GM19099 (cell line): ENCODE measurements around the gene CTNNA1.

Experiments
- POLR2A ChIP-seq: IDR thresholded peaks from 3 replicates; pipeline ENCODE4 v1.6.1; 2011; ENCODE audit warnings: low read depth; ENCODE audit not compliant: insufficient read length; ENCODE audit errors: extremely low read depth

Gene CTNNA1

GRCh38 chr5:138748630-138749081 lies 4.6 kb upstream of the CTNNA1 start:
- TF ChIP-seq POLR2A, result no peak

- no peak for TF ChIP-seq POLR2A
These were observed 779 bp upstream of the CTNNA1 start for GRCh38 chr5:138752341-138752950.

GRCh38 chr5:138753794-138754698 lies 821 bp downstream of the CTNNA1 start:
- TF ChIP-seq POLR2A, result no peak

- no peak for TF ChIP-seq POLR2A
These were observed 1.5 kb downstream of the CTNNA1 start for GRCh38 chr5:138754699-138755057.

DNA sequence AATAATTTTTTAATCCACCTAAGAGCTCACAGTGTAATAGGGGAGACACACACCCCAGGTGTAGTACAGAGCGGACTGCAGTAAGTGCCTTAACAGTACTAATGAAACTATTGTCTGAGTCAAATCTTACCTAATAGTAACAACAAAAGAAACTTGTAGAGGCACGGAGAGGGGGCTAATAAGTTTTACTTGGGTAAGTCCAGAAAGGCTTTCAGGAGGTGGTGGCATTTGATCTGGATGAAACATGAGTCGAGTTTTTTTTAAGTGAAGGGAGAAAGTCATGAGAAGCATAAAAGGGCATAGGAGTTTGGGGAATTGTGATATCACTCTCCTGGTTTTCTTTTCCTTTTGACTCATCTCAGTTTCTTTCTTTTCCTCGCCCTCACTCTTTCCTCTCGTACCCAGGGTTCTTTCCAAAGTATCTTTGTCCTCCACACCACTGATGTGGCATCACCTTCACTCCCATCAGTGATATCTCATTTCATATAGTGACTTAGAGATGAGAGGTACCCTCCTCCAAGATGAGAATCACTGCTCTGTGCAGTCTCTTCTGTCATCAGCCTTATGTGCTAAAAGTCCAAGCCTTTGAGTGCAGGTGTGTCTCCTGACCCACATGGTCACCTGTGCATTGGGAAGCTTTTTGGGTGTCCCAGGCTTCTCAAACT lies 2.0 kb downstream of the CTNNA1 start:
- no peak for TF ChIP-seq POLR2A

GRCh38 chr5:138757061-138757776 lies 4.0 kb downstream of the CTNNA1 start:
- no peak for TF ChIP-seq POLR2A

GRCh38 chr5:138760448-138761110 lies 7.4 kb downstream of the CTNNA1 start:
- TF ChIP-seq POLR2A, result no peak

- no peak for TF ChIP-seq POLR2A
These were observed 8.9 kb downstream of the CTNNA1 start for GRCh38 chr5:138762110-138762509.

DNA sequence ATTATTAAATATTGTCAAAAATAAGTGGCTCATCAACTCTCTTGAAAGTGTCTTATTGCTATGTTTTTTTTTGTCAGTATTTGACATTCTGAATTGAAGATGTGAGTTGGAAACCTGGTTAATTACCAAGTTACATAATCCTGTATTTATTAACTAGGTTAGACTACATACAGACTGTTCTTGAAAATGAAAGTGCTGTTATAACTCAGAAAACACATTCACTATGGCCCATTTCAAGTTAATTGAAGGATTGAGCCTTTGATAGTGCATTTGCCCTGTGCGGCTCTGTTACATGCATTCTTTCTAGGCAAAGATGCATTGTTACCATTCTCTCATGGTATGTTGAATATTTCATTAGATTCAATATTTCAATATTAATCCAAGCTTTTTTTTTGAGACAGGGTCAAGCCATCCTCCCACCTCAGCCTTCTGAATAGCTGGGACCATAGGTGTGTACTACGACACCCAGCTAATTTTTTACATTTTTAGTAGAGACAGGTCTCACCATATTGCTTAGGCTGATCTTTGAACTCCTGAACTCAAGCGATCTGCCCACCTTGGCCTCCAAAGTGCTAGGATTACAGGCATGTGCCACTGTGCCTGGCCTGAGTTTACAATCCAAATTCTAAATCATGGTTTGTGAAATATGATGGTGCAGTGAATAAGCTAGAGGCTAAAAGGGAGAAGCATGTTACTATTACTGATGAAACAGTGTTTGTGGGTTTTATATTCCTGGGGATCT lies 10.0 kb downstream of the CTNNA1 start:
- TF ChIP-seq POLR2A, result no peak

DNA sequence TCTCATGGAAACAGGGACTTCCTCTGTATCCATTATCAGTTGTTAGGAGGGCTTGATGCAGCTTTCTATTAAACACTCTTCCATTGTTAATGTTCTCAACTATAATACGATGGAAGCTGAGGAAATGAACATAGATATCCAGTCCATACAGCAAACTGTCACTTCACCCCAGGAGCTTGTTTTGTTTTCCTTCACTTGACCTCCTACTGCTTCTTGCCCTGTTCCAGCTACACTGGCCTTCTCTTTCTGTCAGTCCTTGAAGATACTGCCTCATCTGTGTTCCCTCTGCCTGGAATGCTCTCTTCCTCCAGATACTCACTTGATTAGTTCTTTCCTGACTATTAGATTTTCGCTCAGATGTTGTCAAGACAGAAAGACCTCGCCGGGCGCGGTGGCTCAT lies 17.1 kb downstream of the CTNNA1 start:
- no peak for TF ChIP-seq POLR2A

GRCh38 chr5:138770977-138771376 lies 17.8 kb downstream of the CTNNA1 start:
- no peak for TF ChIP-seq POLR2A

DNA sequence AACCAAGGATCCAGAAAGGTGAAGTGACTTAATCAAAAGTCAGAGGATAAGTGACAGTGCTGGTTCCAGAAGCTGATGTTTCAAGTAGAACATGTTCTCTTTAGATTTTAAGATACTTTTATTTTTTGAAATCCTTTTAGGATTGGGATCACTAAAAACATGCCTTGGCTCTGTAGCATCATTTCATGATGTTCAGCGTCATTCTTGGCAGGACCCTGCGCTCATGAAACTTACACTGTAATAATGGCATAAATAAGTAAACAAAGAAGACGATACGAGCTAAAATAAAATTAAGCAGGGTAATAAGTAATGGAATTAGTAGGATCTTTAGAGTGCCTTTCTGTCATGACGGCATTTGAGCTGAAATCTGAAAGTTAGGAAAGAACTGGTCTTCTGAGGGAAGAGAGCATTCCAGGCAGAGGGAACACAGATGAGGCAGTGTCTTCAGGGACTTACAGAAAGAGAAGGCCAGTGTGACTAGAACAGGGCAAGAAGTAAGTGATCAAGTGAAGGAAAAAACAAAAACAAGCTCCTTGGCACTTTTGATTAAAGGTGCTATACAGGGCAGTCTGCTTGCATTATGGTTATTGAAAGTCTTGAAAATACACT lies 19.9 kb downstream of the CTNNA1 start:
- TF ChIP-seq POLR2A, result no peak

DNA sequence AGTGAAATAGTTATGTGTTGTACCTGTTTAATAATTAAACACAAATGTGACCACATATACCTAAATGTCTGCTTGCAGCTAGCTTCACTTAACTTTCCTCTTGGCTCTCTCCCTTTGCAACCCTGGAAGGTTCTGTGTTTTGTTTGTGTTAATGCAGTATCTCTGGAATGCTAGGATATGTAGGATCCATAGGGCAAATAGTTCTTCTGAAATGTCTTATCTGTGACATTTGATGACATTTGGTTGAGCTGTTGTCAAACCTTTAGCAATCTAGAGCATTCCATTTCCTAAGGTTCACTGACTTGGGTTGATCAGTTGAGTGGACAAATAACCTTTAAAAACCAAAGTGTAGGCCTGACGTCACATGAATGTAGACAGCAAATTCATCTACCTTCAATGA lies 21.8 kb downstream of the CTNNA1 start:
- TF ChIP-seq POLR2A, result no peak
